Measurements from ENCODE around the gene AQP4.

AQP4 gene

DNA sequence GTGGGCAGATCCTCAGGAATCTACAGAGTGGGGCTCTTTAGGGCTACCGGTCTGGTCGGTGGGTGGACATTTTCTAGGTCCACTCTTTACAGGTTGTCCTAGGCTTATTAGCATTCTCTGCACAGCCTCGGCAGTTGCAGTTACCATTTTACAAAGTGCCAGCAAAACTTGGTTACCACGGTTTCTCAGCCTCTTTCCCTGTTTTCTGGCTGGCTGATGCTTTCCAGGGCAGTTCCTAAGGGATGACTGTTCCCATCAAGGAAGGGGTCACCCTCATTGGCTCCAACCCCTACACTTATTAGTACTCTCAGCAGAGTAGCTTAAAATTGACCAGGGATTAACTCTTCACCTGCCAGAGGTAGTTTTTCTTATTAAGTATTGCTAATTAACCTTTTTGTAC lies 2.0 kb upstream of the AQP4 start:
- H3K4me2 ChIP-seq (ENCODE audit: low read length), result no peak overlapping the region
- TF ChIP-seq EZH2phosphoT487 (IDR thresholded peaks at IDR 0.05; ENCODE audit: low read depth), result no peak
- TF ChIP-seq, protein P1, sequence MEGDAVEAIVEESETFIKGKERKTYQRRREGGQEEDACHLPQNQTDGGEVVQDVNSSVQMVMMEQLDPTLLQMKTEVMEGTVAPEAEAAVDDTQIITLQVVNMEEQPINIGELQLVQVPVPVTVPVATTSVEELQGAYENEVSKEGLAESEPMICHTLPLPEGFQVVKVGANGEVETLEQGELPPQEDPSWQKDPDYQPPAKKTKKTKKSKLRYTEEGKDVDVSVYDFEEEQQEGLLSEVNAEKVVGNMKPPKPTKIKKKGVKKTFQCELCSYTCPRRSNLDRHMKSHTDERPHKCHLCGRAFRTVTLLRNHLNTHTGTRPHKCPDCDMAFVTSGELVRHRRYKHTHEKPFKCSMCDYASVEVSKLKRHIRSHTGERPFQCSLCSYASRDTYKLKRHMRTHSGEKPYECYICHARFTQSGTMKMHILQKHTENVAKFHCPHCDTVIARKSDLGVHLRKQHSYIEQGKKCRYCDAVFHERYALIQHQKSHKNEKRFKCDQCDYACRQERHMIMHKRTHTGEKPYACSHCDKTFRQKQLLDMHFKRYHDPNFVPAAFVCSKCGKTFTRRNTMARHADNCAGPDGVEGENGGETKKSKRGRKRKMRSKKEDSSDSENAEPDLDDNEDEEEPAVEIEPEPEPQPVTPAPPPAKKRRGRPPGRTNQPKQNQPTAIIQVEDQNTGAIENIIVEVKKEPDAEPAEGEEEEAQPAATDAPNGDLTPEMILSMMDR (IDR thresholded peaks at IDR 0.05; ENCODE audit: low read depth, low read length), result no peak
- H3K27ac ChIP-seq (ENCODE audit: low read length), result no peak overlapping the region
- no peaks in the 10 kb centered on the region for H4K20me1 ChIP-seq (ENCODE audit: insufficient read depth, low read length)
- H3K4me3 ChIP-seq (ENCODE audit: low read length), result no peak overlapping the region
- no peak overlapping the region for H3K9ac ChIP-seq (ENCODE audit: low read length)
- H2AFZ ChIP-seq (ENCODE audit: low read depth, low read length), result no peak overlapping the region
- no peaks in the 10 kb centered on the region for H3K27me3 ChIP-seq (ENCODE audit: low read depth, low read length)
- H3K4me1 ChIP-seq (ENCODE audit: low read length), result no peaks in the 10 kb centered on the region
- no peaks in the 10 kb centered on the region for H3K79me2 ChIP-seq (ENCODE audit: low read length)
- H3K36me3 ChIP-seq (replicated peaks; ENCODE audit: low read depth, low read length), result no peaks in the 10 kb centered on the region
- H3K9me3 ChIP-seq (ENCODE audit: insufficient read depth, low read length), result no peaks in the 10 kb centered on the region

- no peak overlapping the region for H3K27ac ChIP-seq (ENCODE audit: low read length)
- no peak overlapping the region for H3K4me3 ChIP-seq (ENCODE audit: low read length)
- H2AFZ ChIP-seq (ENCODE audit: low read depth, low read length), result no peak overlapping the region
- H4K20me1 ChIP-seq (ENCODE audit: insufficient read depth, low read length), result no peaks in the 10 kb centered on the region
- H3K9ac ChIP-seq (ENCODE audit: low read length), result no peak overlapping the region
- no peaks in the 10 kb centered on the region for H3K36me3 ChIP-seq (replicated peaks; ENCODE audit: low read depth, low read length)
- TF ChIP-seq EZH2phosphoT487 (IDR thresholded peaks at IDR 0.05; ENCODE audit: low read depth), result no peak
- TF ChIP-seq, protein P1 (IDR thresholded peaks at IDR 0.05; ENCODE audit: low read depth, low read length), result no peak
- H3K9me3 ChIP-seq (ENCODE audit: insufficient read depth, low read length), result no peaks in the 10 kb centered on the region
- H3K79me2 ChIP-seq (ENCODE audit: low read length), result no peaks in the 10 kb centered on the region
- H3K4me2 ChIP-seq (ENCODE audit: low read length), result no peak overlapping the region
- H3K4me1 ChIP-seq (ENCODE audit: low read length), result no peaks in the 10 kb centered on the region
- 0 out of 2 replicates have a peak, but pooled peaks cover 4% of the 10 kb centered on the region for H3K27me3 ChIP-seq (ENCODE audit: low read depth, low read length)
These were observed 849 bp downstream of the AQP4 start for GRCh38 chr18:26864658-26865057.

GRCh38 chr18:26863921-26864497 lies 1.5 kb downstream of the AQP4 start:
- Histone ChIP-seq H3K79me2 (ENCODE audit: low read length) (no peaks in the 10 kb centered on the region), H3K4me3 (ENCODE audit: low read length) (no peak overlapping the region), H3K4me2 (ENCODE audit: low read length) (no peak overlapping the region), H3K27ac (ENCODE audit: low read length) (no peak overlapping the region), H3K9ac (ENCODE audit: low read length) (no peak overlapping the region), H3K9me3 (ENCODE audit: insufficient read depth, low read length) (no peaks in the 10 kb centered on the region), H3K27me3 (ENCODE audit: low read depth, low read length) (0 out of 2 replicates have a peak, but pooled peaks cover 4% of the 10 kb centered on the region), H4K20me1 (ENCODE audit: insufficient read depth, low read length) (no peaks in the 10 kb centered on the region), H3K36me3 (replicated peaks; ENCODE audit: low read depth, low read length) (no peaks in the 10 kb centered on the region), H3K4me1 (ENCODE audit: low read length) (no peaks in the 10 kb centered on the region), H2AFZ (ENCODE audit: low read depth, low read length) (no peak overlapping the region)
- no peak for TF ChIP-seq EZH2phosphoT487 (IDR thresholded peaks at IDR 0.05; ENCODE audit: low read depth)
- TF ChIP-seq, protein P1 (IDR thresholded peaks at IDR 0.05; ENCODE audit: low read depth, low read length), result no peak

- no peak overlapping the region for H3K4me2 ChIP-seq (ENCODE audit: low read length)
- H3K79me2 ChIP-seq (ENCODE audit: low read length), result no peaks in the 10 kb centered on the region
- no peaks in the 10 kb centered on the region for H3K4me1 ChIP-seq (ENCODE audit: low read length)
- H3K36me3 ChIP-seq (replicated peaks; ENCODE audit: low read depth, low read length), result no peaks in the 10 kb centered on the region
- no peak overlapping the region for H2AFZ ChIP-seq (ENCODE audit: low read depth, low read length)
- no peak overlapping the region for H3K4me3 ChIP-seq (ENCODE audit: low read length)
- no peaks in the 10 kb centered on the region for H3K9me3 ChIP-seq (ENCODE audit: insufficient read depth, low read length)
- no peaks in the 10 kb centered on the region for H4K20me1 ChIP-seq (ENCODE audit: insufficient read depth, low read length)
- TF ChIP-seq, protein P1 (IDR thresholded peaks at IDR 0.05; ENCODE audit: low read depth, low read length), result no peak
- H3K27ac ChIP-seq (ENCODE audit: low read length), result no peak overlapping the region
- no peak overlapping the region for H3K9ac ChIP-seq (ENCODE audit: low read length)
- 0 out of 2 replicates have a peak, but pooled peaks cover 4% of the 10 kb centered on the region for H3K27me3 ChIP-seq (ENCODE audit: low read depth, low read length)
These were observed 2.2 kb downstream of the AQP4 start for GRCh38 chr18:26863122-26863879.
